PC-9 (cell line): ENCODE results near the gene PSMB7. TPM values are rescaled to one million over a fixed set of nuclear protein-coding genes. Genes with fewer than 3 reads are reported as not detected.

Experiments
- BruUV-seq: library from RNA; stranded (reverse); fragments of 400-500 nt; replicated peaks from 2 replicates; lab custom pipeline; 2021; lab: Mats Ljungman, UMichigan
- CTCF ChIA-PET: fragments of 300-600 bp; sonication (Branson Sonifier 250); formaldehyde crosslinking; loops from one replicate; lab custom pipeline; 2022; ENCODE audit warnings: antibody characterized with exemption; lab: Charles Lee
- POLR2A ChIA-PET: fragments of 300-600 bp; sonication (Branson Sonifier 250); formaldehyde crosslinking; loops from one replicate; lab custom pipeline; 2022; ENCODE audit warnings: antibody characterized with exemption; ENCODE audit not compliant: unreplicated experiment; lab: Charles Lee
- DNase-seq, 2 experiments: peaks; one replicate each; pipeline versions ENCODE4 v3.0.0 to v3.0.0-alpha.2; 2015 to 2022; ENCODE audit warnings: mixed read lengths in 1 of 2
- H2AFZ ChIP-seq: fragments of 200-600 bp; sonication (generic); 2 replicates; pipeline ENCODE4 v1.8.1; 2017; ENCODE audit warnings: antibody characterized with exemption
- H3F3A ChIP-seq: fragments of 200-600 bp; sonication (generic); 2 replicates; pipeline ENCODE4 v1.8.1; 2017; ENCODE audit warnings: antibody characterized with exemption, mild to moderate bottlenecking, low read depth; ENCODE audit not compliant: insufficient read depth
- H3K27ac ChIP-seq: fragments of 200-600 bp; sonication (generic); 2 replicates; pipeline ENCODE4 v1.6.1; 2016; ENCODE audit warnings: mixed run types
- H3K27me3 ChIP-seq: fragments of 200-600 bp; sonication (generic); 2 replicates; pipeline ENCODE4 v1.6.1; 2016; ENCODE audit warnings: low read depth, mixed run types; ENCODE audit not compliant: insufficient read depth
- H3K36me3 ChIP-seq: fragments of 200-600 bp; sonication (generic); 2 replicates; pipeline ENCODE4 v1.6.1; 2016; ENCODE audit warnings: low read depth, mixed run types
- H3K4me1 ChIP-seq: fragments of 200-600 bp; sonication (generic); replicated peaks from 2 replicates; pipeline ENCODE4 v1.6.1; 2016; ENCODE audit warnings: mixed run types; ENCODE audit not compliant: insufficient read depth
- H3K4me2 ChIP-seq: fragments of 200-600 bp; sonication (generic); 2 replicates; pipeline ENCODE4 v1.6.1; 2017; ENCODE audit warnings: mixed run types
- H3K4me3 ChIP-seq: fragments of 200-600 bp; sonication (generic); 2 replicates; pipeline ENCODE4 v1.6.1; 2016; ENCODE audit warnings: mixed run types
- H3K79me2 ChIP-seq: fragments of 200-600 bp; sonication (generic); 2 replicates; pipeline ENCODE4 v1.6.1; 2017; ENCODE audit warnings: low read depth, mixed run types
- H3K9me2 ChIP-seq: fragments of 200-600 bp; sonication (generic); 2 replicates; pipeline ENCODE4 v1.8.1; 2017; ENCODE audit warnings: mild to moderate bottlenecking; ENCODE audit not compliant: insufficient read depth
- H3K9me3 ChIP-seq: fragments of 200-600 bp; sonication (generic); 2 replicates; pipeline ENCODE4 v1.8.1; 2016; ENCODE audit warnings: low read depth; ENCODE audit not compliant: insufficient read depth
- H4K20me1 ChIP-seq: fragments of 200-600 bp; sonication (generic); 2 replicates; pipeline ENCODE4 v1.8.1; 2017; ENCODE audit not compliant: insufficient read depth
- CTCF ChIP-seq: fragments of 200-600 bp; sonication (generic); conservative IDR thresholded peaks from 2 replicates; pipeline ENCODE4 v1.6.1; 2017; ENCODE audit warnings: mixed run types, antibody characterized with exemption, mild to moderate bottlenecking, moderate library complexity
- EZH2 ChIP-seq: fragments of 200-600 bp; sonication (generic); IDR thresholded peaks from 2 replicates; pipeline ENCODE4 v1.8.0; 2017; ENCODE audit warnings: antibody characterized with exemption, low read depth
- intact Hi-C: fragments of 100-400 bp; cut with micrococcal nuclease; formaldehyde crosslinking; loops from one replicate; pipeline ENCODE4 v1.10.0; 2022; ENCODE audit not compliant: unreplicated experiment
- total RNA-seq: library from RNA; stranded (reverse); gene quantifications from 2 replicates; pipeline ENCODE4 v1.2.3, GENCODE V29; 2021

The PSMB7 gene
- total RNA-seq, 1 experiment from 2014 or later = 359 TPM

DNA sequence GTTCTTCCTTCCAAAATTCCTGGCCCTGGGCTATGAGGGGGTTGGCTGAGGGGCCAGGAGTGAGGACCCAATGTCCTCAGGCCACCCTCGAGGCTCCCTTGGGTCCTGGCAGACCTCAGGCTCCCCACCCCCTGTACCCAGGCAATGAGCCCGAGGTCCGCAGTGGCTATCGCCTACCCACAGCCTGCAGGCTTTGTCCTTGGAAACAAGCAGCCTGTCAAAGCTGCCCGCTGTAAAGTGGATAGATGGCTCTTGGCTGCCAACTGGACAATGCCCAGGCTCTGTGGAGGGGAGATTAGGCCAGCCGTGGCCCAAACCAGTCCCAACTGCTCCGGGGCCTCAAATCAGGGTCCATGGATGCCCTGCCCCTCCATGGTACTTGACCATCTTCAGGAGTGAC is 32.8 kb upstream of the PSMB7 start:
- no peaks in the 10 kb centered on the region for H3K9me3 ChIP-seq
- H3K36me3 ChIP-seq = no peaks in the 10 kb centered on the region
- H3K27me3 ChIP-seq = no peaks in the 10 kb centered on the region
- no peak overlapping the region for H3K4me3 ChIP-seq
- peaks cover 11% of the 10 kb centered on the region; the same call in 1 of the 2 replicates for H3F3A ChIP-seq
- intact Hi-C loops = no loop called here
- H4K20me1 ChIP-seq = no peaks in the 10 kb centered on the region
- POLR2A ChIA-PET = no interaction called here
- H3K27ac ChIP-seq = no peak overlapping the region
- peaks cover 21% of the 10 kb centered on the region for H3K4me1 ChIP-seq
- CTCF ChIA-PET = no interaction called here
- DNase-seq = no peak
- no TSS peak for BruUV-seq
- H3K79me2 ChIP-seq = no peaks in the 10 kb centered on the region
- no peak overlapping the region for H3K4me2 ChIP-seq
- H2AFZ ChIP-seq = no peak overlapping the region
- TF ChIP-seq EZH2 = no peak
- no peaks in the 10 kb centered on the region for H3K9me2 ChIP-seq

DNA sequence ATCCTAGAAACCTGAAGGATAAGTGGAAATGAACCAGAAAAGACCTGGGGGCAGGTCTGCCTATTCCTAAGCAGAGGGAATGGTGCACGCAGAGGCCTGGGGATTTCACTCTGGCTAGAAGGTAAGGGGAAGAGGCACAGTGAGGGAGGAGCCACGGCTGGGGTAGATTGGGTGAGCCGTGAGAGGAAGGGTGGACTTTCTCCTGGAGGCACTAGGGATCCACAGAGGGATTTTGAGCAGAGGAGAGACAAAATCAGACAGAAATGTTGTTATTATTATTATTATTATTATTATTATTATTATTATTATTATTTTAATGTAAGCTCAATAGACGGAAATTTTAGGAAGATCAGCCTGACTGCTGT is 32.0 kb upstream of the PSMB7 start:
- BruUV-seq = no TSS peak
- no peaks in the 10 kb centered on the region for H3K9me3 ChIP-seq
- peaks cover 21% of the 10 kb centered on the region for H3K4me1 ChIP-seq
- 0 out of 2 replicates have a peak, but pooled peaks have one; percentile 5 for TF ChIP-seq CTCF
- no peak for TF ChIP-seq EZH2
- H3K9me2 ChIP-seq = no peaks in the 10 kb centered on the region
- no peak overlapping the region for H3K4me2 ChIP-seq
- ChIA-PET CTCF (no interaction called here), POLR2A (no interaction called here)
- intact Hi-C loops = no loop called here
- no peak overlapping the region for H3K27ac ChIP-seq
- H3K4me3 ChIP-seq = no peak overlapping the region
- no peak overlapping the region for H2AFZ ChIP-seq
- H4K20me1 ChIP-seq = no peaks in the 10 kb centered on the region
- H3K36me3 ChIP-seq = no peaks in the 10 kb centered on the region
- no peak for DNase-seq
- H3F3A ChIP-seq = peaks cover 11% of the 10 kb centered on the region; the same call in 1 of the 2 replicates
- no peaks in the 10 kb centered on the region for H3K79me2 ChIP-seq
- H3K27me3 ChIP-seq = no peaks in the 10 kb centered on the region

DNA sequence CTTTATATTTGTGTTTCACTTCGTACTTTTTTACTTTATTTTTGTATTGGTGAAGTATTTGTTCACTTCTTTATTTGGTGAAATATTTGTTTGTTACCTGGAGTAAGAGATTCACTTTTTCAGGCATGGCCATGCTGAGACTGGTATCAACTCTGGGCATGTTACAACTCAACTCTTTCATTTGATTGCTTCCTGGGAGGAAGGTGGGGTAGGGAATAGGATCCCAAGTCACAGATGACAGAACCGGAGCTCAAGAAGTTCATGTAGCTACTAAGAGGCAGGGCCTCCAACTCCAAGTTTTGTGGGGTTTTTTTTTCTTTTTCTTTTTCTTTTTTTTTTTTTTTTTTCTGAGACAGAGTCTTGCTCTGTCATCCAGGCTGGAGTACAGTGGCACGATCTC is 28.9 kb upstream of the PSMB7 start:
- H4K20me1 ChIP-seq = no peaks in the 10 kb centered on the region
- ChIA-PET POLR2A (no interaction called here), CTCF (interaction anchor here (0.6 kb wide), 2 partner anchors 613 to 894 kb away, joined by 3 read pairs; no protein-coding TSS in a partner anchor)
- no peak overlapping the region for H3K4me2 ChIP-seq
- no TSS peak for BruUV-seq
- intact Hi-C loops = no loop called here
- H2AFZ ChIP-seq = no peak overlapping the region
- H3K36me3 ChIP-seq = no peaks in the 10 kb centered on the region
- H3K9me3 ChIP-seq = no peaks in the 10 kb centered on the region
- peaks cover 21% of the 10 kb centered on the region for H3K4me1 ChIP-seq
- H3F3A ChIP-seq = peaks cover 11% of the 10 kb centered on the region; the same call in 1 of the 2 replicates
- H3K9me2 ChIP-seq = no peaks in the 10 kb centered on the region
- no peak for DNase-seq
- no peak overlapping the region for H3K27ac ChIP-seq
- no peak overlapping the region for H3K4me3 ChIP-seq
- TF ChIP-seq EZH2 = no peak
- TF ChIP-seq CTCF = no peak
- H3K27me3 ChIP-seq = no peaks in the 10 kb centered on the region
- H3K79me2 ChIP-seq = no peaks in the 10 kb centered on the region

GRCh38 chr9:124443625-124444024 is 28.4 kb upstream of the PSMB7 start:
- H3K27me3 ChIP-seq = no peaks in the 10 kb centered on the region
- H4K20me1 ChIP-seq = no peaks in the 10 kb centered on the region
- intact Hi-C loops = no loop called here
- H2AFZ ChIP-seq = no peak overlapping the region
- CTCF ChIA-PET = no interaction called here
- H3F3A ChIP-seq = peaks cover 11% of the 10 kb centered on the region; the same call in 1 of the 2 replicates
- DNase-seq = no peak
- BruUV-seq = no TSS peak
- POLR2A ChIA-PET = no interaction called here
- H3K4me2 ChIP-seq = no peak overlapping the region
- no peak overlapping the region for H3K4me3 ChIP-seq
- no peaks in the 10 kb centered on the region for H3K36me3 ChIP-seq
- TF ChIP-seq CTCF (no peak), EZH2 (no peak)
- no peaks in the 10 kb centered on the region for H3K9me3 ChIP-seq
- no peak overlapping the region for H3K27ac ChIP-seq
- H3K9me2 ChIP-seq = no peaks in the 10 kb centered on the region
- peaks cover 21% of the 10 kb centered on the region for H3K4me1 ChIP-seq
- H3K79me2 ChIP-seq = no peaks in the 10 kb centered on the region
